ENCODE data around the gene ZNF672. TPM values are rescaled to one million over a fixed set of nuclear protein-coding genes. Genes with fewer than 3 reads are reported as not detected.

The ZNF672 gene
- total RNA-seq, 1 donor from 2014 or later, result 30.9 TPM

- Histone ChIP-seq H3K27ac (no peak overlapping the region), H3K9me3 (no peaks in the 10 kb centered on the region), H3K27me3 (no peaks in the 10 kb centered on the region), H3K4me1 (peaks cover 0 to 6% of the 10 kb centered on the region in 2 donors), H3K4me3 (no peak overlapping the region), H3K36me3 (peaks cover 38 to 72% of the 10 kb centered on the region in 2 donors)
- DNase-seq (ENCODE audit: low spot score in 2 of 2), result no peak
- no peak for TF ChIP-seq CTCF (IDR thresholded peaks at IDR 0.05)
- intact Hi-C loops (cut with DNase I), result no loop called here
Observed at GRCh38 chr1:248815407-248816034, 22.5 kb upstream of the ZNF672 start.

GRCh38 chr1:248816042-248816851, 21.8 kb upstream of the ZNF672 start:
- Histone ChIP-seq H3K27me3 (no peaks in the 10 kb centered on the region), H3K36me3 (peaks cover 38 to 75% of the 10 kb centered on the region in 2 donors), H3K4me1 (peaks cover 0 to 12% of the 10 kb centered on the region in 2 donors), H3K9me3 (no peaks in the 10 kb centered on the region), H3K4me3 (no peak overlapping the region), H3K27ac (no peak overlapping the region)
- TF ChIP-seq CTCF (IDR thresholded peaks at IDR 0.05), result no peak
- intact Hi-C loops (cut with DNase I), result no loop called here
- no peak for DNase-seq (ENCODE audit: low spot score in 2 of 2)

- Histone ChIP-seq H3K27ac (no peak overlapping the region), H3K9me3 (no peaks in the 10 kb centered on the region), H3K27me3 (no peaks in the 10 kb centered on the region), H3K4me3 (no peak overlapping the region), H3K36me3 (peaks cover 34 to 67% of the 10 kb centered on the region in 2 donors), H3K4me1 (peaks cover 0 to 19% of the 10 kb centered on the region in 2 donors)
- intact Hi-C loops (cut with DNase I), result no loop called here
- TF ChIP-seq CTCF (IDR thresholded peaks at IDR 0.05), result no peak
- peak in 1 of 2 donors; percentile 60 for DNase-seq (ENCODE audit: low spot score in 2 of 2)
Observed at GRCh38 chr1:248817065-248817464, 21.0 kb upstream of the ZNF672 start.

- Histone ChIP-seq H3K4me3 (no peak overlapping the region), H3K4me1 (peaks cover 7 to 36% of the 10 kb centered on the region in 2 donors), H3K27ac (no peak overlapping the region), H3K9me3 (no peaks in the 10 kb centered on the region), H3K36me3 (peaks cover 20 to 50% of the 10 kb centered on the region in 2 donors), H3K27me3 (no peaks in the 10 kb centered on the region)
- intact Hi-C loops (cut with DNase I), result no loop called here
- DNase-seq (ENCODE audit: low spot score in 2 of 2), result no peak
- no peak for TF ChIP-seq CTCF (IDR thresholded peaks at IDR 0.05)
Observed at GRCh38 chr1:248818505-248819374, 19.3 kb upstream of the ZNF672 start.

GRCh38 chr1:248820041-248820585, 17.9 kb upstream of the ZNF672 start:
- Histone ChIP-seq H3K4me1 (peaks cover 18 to 48% of the 10 kb centered on the region in 2 donors), H3K4me3 (no peak overlapping the region), H3K9me3 (no peaks in the 10 kb centered on the region), H3K27ac (no peak overlapping the region), H3K36me3 (peaks cover 12 to 36% of the 10 kb centered on the region in 2 donors), H3K27me3 (no peaks in the 10 kb centered on the region)
- intact Hi-C loops (cut with DNase I), result no loop called here
- no peak for DNase-seq (ENCODE audit: low spot score in 2 of 2)
- TF ChIP-seq CTCF (IDR thresholded peaks at IDR 0.05), result no peak
